ENCODE data around the gene IRAK2.

DNA sequence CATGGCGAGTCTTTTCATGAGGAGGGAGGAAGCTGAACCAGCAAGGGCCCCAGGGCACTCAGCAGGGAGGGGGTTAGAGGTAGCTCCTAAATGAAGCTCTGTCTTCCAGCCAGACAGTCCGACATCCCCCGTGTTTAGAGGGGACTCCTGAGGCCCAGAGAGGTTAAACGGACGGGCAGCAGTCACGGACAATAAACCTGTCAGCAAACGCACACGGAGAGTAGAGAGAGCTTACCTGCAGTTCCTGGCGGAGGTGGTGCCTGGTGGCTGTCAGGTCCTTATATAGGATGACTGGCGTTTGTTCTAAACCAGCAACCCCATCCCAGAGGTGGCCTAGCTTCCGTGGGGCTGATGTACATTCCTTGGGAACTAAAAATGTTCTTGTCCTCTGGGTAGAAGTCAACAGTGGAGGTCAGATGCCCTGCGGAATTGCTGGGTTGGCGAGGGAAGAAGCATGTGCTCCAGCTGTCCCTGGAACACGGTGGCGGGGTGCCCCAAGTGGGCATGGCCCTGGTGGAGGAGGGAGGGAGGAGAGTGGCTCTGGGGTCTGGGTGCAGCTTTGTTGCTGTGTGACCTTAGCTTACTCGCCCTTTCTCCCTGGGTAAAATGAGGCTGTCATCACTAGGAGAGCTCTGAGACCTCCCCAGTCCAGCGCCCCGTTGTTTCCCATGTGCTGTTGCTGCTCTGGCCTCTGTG lies 125.9 kb downstream of the IRAK2 start:
- TF ChIP-seq EZH2 (IDR thresholded peaks at IDR 0.05; ENCODE audit: borderline replicate concordance, low read depth, low read length, poor library complexity, severe bottlenecking): no peak
- TF ChIP-seq, protein P1, sequence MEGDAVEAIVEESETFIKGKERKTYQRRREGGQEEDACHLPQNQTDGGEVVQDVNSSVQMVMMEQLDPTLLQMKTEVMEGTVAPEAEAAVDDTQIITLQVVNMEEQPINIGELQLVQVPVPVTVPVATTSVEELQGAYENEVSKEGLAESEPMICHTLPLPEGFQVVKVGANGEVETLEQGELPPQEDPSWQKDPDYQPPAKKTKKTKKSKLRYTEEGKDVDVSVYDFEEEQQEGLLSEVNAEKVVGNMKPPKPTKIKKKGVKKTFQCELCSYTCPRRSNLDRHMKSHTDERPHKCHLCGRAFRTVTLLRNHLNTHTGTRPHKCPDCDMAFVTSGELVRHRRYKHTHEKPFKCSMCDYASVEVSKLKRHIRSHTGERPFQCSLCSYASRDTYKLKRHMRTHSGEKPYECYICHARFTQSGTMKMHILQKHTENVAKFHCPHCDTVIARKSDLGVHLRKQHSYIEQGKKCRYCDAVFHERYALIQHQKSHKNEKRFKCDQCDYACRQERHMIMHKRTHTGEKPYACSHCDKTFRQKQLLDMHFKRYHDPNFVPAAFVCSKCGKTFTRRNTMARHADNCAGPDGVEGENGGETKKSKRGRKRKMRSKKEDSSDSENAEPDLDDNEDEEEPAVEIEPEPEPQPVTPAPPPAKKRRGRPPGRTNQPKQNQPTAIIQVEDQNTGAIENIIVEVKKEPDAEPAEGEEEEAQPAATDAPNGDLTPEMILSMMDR (conservative IDR thresholded peaks at IDR 0.05; ENCODE audit: low read depth, low read length): no peak
